ENCODE data around the gene GPS2.

GPS2 gene

DNA sequence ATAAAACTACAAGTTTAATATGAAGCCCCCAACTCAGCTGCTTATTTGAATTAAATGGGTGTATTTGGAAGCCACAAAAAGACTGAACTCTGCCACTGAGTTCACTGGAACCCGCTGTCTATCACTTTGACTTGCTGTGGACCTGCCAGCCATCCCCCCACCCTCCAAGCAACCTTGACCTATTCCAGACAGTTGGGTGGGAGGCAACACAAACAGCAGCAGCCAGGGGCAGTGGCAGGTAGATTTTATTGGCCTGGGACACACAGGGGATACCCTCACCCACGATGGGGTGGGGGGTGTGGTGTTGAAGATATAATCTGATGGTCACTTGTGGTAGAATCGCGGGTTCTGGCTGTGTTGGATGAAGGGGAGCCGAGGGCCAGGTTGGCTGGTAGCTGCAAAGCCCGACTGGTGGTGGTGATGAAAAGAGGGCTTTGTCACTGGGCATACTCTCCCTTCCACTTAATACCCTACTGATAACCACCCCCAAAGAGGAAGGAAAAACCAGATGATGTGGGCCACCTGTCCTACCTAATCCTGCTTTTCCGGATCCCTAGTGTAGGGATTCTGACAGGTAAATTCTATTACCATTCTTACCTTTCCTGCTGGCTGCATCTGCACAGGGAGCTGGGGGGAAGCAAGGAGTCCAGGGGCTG lies 2.6 kb downstream of the GPS2 start:
- H3K9me3 ChIP-seq (ENCODE audit: control insufficient read depth, insufficient read depth, low read depth, low read length): no peaks in the 10 kb centered on the region
- peaks cover 35 to 67% of the 10 kb centered on the region in 2 experiments for H3K36me3 ChIP-seq (ENCODE audit: control insufficient read depth in 2 of 2, insufficient read depth in 1 of 2, low read length in 2 of 2)
- no peak overlapping the region for H3K4me3 ChIP-seq (ENCODE audit: low read depth, low read length)
- H3K4me1 ChIP-seq (ENCODE audit: control insufficient read depth, insufficient read depth, low read length): peaks cover 19% of the 10 kb centered on the region
- ChIA-PET POLR2A (interaction anchor here (1.0 to 4.1 kb wide), 9 partner anchors 9 to 261 kb away, joined by 3 to 42 read pairs (median 4); partner anchors contain the start of genes DVL2, GABARAP, NEURL4 and PLSCR3), CTCF (interaction anchor here (0.9 to 4.1 kb wide), 6 partner anchors 9 to 248 kb away, joined by 3 to 22 read pairs (median 4); partner anchors contain the start of genes ACADVL, DLG4 and NEURL4)
- TF ChIP-seq ZNF600 (tag by site-specific recombination; IDR thresholded peaks at IDR 0.05): 0 out of 2 replicates have a peak, but pooled peaks have one; percentile 10
- TF ChIP-seq, protein P1, sequence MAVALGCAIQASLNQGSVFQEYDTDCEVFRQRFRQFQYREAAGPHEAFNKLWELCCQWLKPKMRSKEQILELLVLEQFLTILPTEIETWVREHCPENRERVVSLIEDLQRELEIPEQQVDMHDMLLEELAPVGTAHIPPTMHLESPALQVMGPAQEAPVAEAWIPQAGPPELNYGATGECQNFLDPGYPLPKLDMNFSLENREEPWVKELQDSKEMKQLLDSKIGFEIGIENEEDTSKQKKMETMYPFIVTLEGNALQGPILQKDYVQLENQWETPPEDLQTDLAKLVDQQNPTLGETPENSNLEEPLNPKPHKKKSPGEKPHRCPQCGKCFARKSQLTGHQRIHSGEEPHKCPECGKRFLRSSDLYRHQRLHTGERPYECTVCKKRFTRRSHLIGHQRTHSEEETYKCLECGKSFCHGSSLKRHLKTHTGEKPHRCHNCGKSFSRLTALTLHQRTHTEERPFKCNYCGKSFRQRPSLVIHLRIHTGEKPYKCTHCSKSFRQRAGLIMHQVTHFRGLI (tag by site-specific recombination; IDR thresholded peaks at IDR 0.05): peak; percentile 76
- TF ChIP-seq ZEB2 (tag by site-specific recombination; IDR thresholded peaks at IDR 0.05): no peak
- peak overlapping the region; percentile 54; the same call in 1 of the 2 replicates for H3K27ac ChIP-seq (ENCODE audit: extremely low read depth, low read depth, low read length)

DNA sequence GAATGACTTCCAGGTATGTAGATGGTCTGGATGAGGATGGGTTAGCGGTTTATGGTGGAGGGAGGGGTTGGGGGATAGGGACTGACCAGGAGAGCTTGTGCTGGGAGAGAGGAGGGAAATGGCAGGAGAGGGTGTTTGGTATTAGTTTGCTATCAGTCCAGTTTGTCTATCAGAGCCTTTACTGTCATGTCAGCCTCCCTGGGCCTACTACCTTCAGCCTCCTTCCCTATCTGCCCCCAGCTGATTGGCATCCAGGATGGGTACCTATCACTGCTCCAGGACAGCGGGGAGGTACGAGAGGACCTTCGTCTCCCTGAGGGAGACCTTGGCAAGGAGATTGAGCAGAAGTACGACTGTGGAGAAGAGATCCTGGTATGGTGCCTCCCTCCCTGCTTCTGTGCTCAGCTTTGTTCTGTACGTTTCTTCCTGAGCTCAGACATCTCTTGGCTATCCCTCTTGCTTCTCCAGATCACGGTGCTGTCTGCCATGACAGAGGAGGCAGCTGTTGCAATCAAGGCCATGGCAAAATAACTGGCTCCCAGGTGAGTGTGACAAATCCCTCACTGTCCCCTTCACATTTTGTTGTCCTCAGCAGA lies 4.0 kb downstream of the GPS2 start:
- TF ChIP-seq, protein P2, sequence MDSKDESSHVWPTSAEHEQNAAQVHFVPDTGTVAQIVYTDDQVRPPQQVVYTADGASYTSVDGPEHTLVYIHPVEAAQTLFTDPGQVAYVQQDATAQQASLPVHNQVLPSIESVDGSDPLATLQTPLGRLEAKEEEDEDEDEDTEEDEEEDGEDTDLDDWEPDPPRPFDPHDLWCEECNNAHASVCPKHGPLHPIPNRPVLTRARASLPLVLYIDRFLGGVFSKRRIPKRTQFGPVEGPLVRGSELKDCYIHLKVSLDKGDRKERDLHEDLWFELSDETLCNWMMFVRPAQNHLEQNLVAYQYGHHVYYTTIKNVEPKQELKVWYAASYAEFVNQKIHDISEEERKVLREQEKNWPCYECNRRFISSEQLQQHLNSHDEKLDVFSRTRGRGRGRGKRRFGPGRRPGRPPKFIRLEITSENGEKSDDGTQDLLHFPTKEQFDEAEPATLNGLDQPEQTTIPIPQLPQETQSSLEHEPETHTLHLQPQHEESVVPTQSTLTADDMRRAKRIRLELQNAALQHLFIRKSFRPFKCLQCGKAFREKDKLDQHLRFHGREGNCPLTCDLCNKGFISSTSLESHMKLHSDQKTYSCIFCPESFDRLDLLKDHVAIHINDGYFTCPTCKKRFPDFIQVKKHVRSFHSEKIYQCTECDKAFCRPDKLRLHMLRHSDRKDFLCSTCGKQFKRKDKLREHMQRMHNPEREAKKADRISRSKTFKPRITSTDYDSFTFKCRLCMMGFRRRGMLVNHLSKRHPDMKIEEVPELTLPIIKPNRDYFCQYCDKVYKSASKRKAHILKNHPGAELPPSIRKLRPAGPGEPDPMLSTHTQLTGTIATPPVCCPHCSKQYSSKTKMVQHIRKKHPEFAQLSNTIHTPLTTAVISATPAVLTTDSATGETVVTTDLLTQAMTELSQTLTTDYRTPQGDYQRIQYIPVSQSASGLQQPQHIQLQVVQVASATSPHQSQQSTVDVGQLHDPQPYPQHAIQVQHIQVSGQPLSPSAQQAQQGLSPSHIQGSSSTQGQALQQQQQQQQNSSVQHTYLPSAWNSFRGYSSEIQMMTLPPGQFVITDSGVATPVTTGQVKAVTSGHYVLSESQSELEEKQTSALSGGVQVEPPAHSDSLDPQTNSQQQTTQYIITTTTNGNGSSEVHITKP (tag by site-specific recombination; IDR thresholded peaks at IDR 0.05): peak; percentile 54
- TF ChIP-seq ZNF600 (tag by site-specific recombination; IDR thresholded peaks at IDR 0.05) (0 out of 2 replicates have a peak, but pooled peaks have one; percentile 50), PRDM1 (tag by site-specific recombination; IDR thresholded peaks at IDR 0.05) (no peak)
- peaks cover 21% of the 10 kb centered on the region for H3K4me1 ChIP-seq (ENCODE audit: control insufficient read depth, insufficient read depth, low read length)
- ChIA-PET POLR2A (interaction anchor here (1.2 to 3.9 kb wide), 3 partner anchors 13 to 25 kb away, joined by 3 to 36 read pairs (median 5); partner anchors contain the start of genes ACAP1 and NEURL4), CTCF (interaction anchor here (1.7 to 4.1 kb wide), 2 partner anchors 13 to 15 kb away, joined by 4 to 22 read pairs; no protein-coding TSS in a partner anchor)
- peaks cover 35 to 58% of the 10 kb centered on the region in 2 experiments for H3K36me3 ChIP-seq (ENCODE audit: control insufficient read depth in 2 of 2, insufficient read depth in 1 of 2, low read length in 2 of 2)
- peak overlapping the region; percentile 42; the same call in 1 of the 2 replicates for H3K27ac ChIP-seq (ENCODE audit: extremely low read depth, low read depth, low read length)
- H3K4me3 ChIP-seq (ENCODE audit: low read depth, low read length): no peak overlapping the region
- no peaks in the 10 kb centered on the region for H3K9me3 ChIP-seq (ENCODE audit: control insufficient read depth, insufficient read depth, low read depth, low read length)

DNA sequence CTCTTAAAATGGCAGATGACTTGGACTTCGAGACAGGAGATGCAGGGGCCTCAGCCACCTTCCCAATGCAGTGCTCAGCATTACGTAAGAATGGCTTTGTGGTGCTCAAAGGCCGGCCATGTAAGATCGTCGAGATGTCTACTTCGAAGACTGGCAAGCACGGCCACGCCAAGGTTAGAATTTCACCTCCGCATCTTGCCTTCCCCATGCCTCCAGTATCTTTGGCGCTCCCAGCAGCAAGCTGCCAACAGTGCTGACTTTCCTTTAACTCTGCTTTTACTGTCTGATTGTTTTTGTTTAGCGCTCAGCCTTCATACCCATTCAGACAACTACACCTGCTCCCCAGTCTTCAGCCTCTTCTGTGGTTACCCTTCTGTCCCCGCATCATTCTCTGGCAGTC lies 5.5 kb downstream of the GPS2 start:
- H3K36me3 ChIP-seq (ENCODE audit: control insufficient read depth in 2 of 2, insufficient read depth in 1 of 2, low read length in 2 of 2): peaks cover 35 to 52% of the 10 kb centered on the region in 2 experiments
- H3K27ac ChIP-seq (ENCODE audit: extremely low read depth, low read depth, low read length): peak overlapping the region; percentile 99
- CTCF ChIA-PET: interaction anchor here (0.6 to 1.7 kb wide), 4 partner anchors 13 to 250 kb away, joined by 3 to 6 read pairs (median 4); no protein-coding TSS in a partner anchor
- no peak overlapping the region; the same call in 1 of the 2 replicates for H3K4me3 ChIP-seq (ENCODE audit: low read depth, low read length)
- H3K4me1 ChIP-seq (ENCODE audit: control insufficient read depth, insufficient read depth, low read length): peaks cover 19% of the 10 kb centered on the region
- H3K9me3 ChIP-seq (ENCODE audit: control insufficient read depth, insufficient read depth, low read depth, low read length): no peaks in the 10 kb centered on the region
- TF ChIP-seq ZNF292 (tag by site-specific recombination; IDR thresholded peaks at IDR 0.05; ENCODE audit: borderline replicate concordance, low read depth): no peak
- TF ChIP-seq, protein P3, sequence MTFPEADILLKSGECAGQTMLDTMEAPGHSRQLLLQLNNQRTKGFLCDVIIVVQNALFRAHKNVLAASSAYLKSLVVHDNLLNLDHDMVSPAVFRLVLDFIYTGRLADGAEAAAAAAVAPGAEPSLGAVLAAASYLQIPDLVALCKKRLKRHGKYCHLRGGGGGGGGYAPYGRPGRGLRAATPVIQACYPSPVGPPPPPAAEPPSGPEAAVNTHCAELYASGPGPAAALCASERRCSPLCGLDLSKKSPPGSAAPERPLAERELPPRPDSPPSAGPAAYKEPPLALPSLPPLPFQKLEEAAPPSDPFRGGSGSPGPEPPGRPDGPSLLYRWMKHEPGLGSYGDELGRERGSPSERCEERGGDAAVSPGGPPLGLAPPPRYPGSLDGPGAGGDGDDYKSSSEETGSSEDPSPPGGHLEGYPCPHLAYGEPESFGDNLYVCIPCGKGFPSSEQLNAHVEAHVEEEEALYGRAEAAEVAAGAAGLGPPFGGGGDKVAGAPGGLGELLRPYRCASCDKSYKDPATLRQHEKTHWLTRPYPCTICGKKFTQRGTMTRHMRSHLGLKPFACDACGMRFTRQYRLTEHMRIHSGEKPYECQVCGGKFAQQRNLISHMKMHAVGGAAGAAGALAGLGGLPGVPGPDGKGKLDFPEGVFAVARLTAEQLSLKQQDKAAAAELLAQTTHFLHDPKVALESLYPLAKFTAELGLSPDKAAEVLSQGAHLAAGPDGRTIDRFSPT (tag by site-specific recombination; IDR thresholded peaks at IDR 0.05): no peak
- no peak for TF ChIP-seq SCRT1 (tag by site-specific recombination; IDR thresholded peaks at IDR 0.05; ENCODE audit: borderline replicate concordance)
- TF ChIP-seq ZNF248 (tag by site-specific recombination; IDR thresholded peaks at IDR 0.05): no peak
- no peak for TF ChIP-seq KLF1 (tag by site-specific recombination; IDR thresholded peaks at IDR 0.05)
- no peak for TF ChIP-seq ZNF501 (tag by site-specific recombination; IDR thresholded peaks at IDR 0.05)
- TF ChIP-seq ZNF792 (tag by site-specific recombination; IDR thresholded peaks at IDR 0.05): no peak
- POLR2A ChIA-PET: interaction anchor here (0.6 to 3.9 kb wide), 9 partner anchors 8 to 379 kb away, joined by 3 to 36 read pairs (median 4); partner anchors contain the start of genes NEURL4 and TMEM256

Data from HEK293 (cell line).